ENCODE results near the gene PDGFC. TPM values are rescaled to one million over a fixed set of nuclear protein-coding genes. Genes with fewer than 3 reads are reported as not detected.

PDGFC gene
- total and polyA plus RNA-seq, 2 donors (not counting 3 experiments of a cell fraction or from before 2014, with no cell fraction given): 2.7 to 5.3 TPM

DNA sequence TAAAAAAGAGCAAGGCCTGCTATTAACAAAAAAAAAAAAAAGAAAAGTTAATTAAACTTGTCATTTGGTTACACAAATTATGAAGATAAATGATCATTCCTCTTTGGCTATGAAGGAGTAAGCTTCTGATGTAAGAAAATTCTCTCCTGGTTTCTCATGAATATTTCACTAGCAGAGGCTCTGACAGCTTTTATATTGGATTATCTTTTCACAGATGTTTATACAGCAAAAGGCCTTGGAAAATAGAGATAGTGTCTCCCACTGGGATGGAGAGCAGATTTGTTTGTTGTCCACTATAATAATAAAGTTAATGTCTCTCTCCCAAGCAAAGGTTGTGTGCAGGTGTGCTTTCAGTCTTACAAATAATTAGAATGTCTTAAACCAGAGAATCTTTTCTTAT lies 40.7 kb upstream of the PDGFC start:
- dilution Hi-C loops (cut with MboI; ENCODE audit: extremely low pct_ligation_motif_present, low sequenced_read_pairs) (no loop called here), intact Hi-C loops (cut with micrococcal nuclease) (no loop called here)
- TF ChIP-seq POLR2A (IDR thresholded peaks at IDR 0.05; ENCODE audit: low read depth, low read length) (no peak), POLR2AphosphoS5 (IDR thresholded peaks at IDR 0.05; ENCODE audit: insufficient read depth, low read depth, low read length) (no peak), JUN (IDR thresholded peaks at IDR 0.05; ENCODE audit: borderline replicate concordance, insufficient read depth, insufficient read length, low read depth) (no peak), MYC (IDR thresholded peaks at IDR 0.05; ENCODE audit: low read depth, low read length) (no peak), MAX (IDR thresholded peaks at IDR 0.05; ENCODE audit: insufficient read depth, insufficient read length) (no peak), EZH2 (IDR thresholded peaks at IDR 0.05; ENCODE audit: borderline replicate concordance, low read depth, low read length, severe bottlenecking) (no peak), FOS (IDR thresholded peaks at IDR 0.05; ENCODE audit: borderline replicate concordance, insufficient read depth, low read length) (no peak), CTCF (IDR thresholded peaks at IDR 0.05; ENCODE audit: extremely low read depth in 1 of 2, insufficient read depth in 1 of 2, low read depth in 1 of 2, low read length in 2 of 2) (no peak), GATA2 (IDR thresholded peaks at IDR 0.05; ENCODE audit: insufficient read depth, insufficient read length, low read depth, low read length) (no peak)
- no peaks in the 10 kb centered on the region for H4K20me1 ChIP-seq (replicated peaks; ENCODE audit: control insufficient read depth, extremely low read depth, insufficient read depth, low read length)
- no peaks in the 10 kb centered on the region for H3K79me2 ChIP-seq (ENCODE audit: control insufficient read depth, insufficient read depth, low read length)
- CTCF ChIA-PET: interaction anchor here (1.6 kb wide), 1 partner anchor 33 kb away, joined by 7 read pairs; no protein-coding TSS in a partner anchor
- H3K9me3 ChIP-seq (replicated peaks; ENCODE audit: control insufficient read depth, insufficient read depth, low read length): no peaks in the 10 kb centered on the region
- no TSS peak for BruUV-seq (replicated peaks)
- no peaks in the 10 kb centered on the region for H3K36me3 ChIP-seq (ENCODE audit: control insufficient read depth in 2 of 2, extremely low read depth in 1 of 2, insufficient read depth in 2 of 2, low read length in 2 of 2)
- no peak overlapping the region for H3K4me2 ChIP-seq (ENCODE audit: insufficient read depth, low read length)
- no peak for FAIRE-seq
- no peaks in the 10 kb centered on the region for H3K9me1 ChIP-seq (replicated peaks; ENCODE audit: control insufficient read depth, extremely low read depth, insufficient read depth, low read length)
- no peak overlapping the region for H3K4me3 ChIP-seq (replicated peaks in 1 of 3; ENCODE audit: insufficient read depth in 1 of 3, low read depth in 1 of 3, low read length in 3 of 3)
- no peak overlapping the region for H3K27ac ChIP-seq (ENCODE audit: insufficient read depth, low read depth, low read length)
- POLR2A ChIA-PET: no interaction called here
- DNase-seq (ENCODE audit: low read depth, low spot score): no peak
- H3K4me1 ChIP-seq (ENCODE audit: control insufficient read depth, extremely low read depth, insufficient read depth, low read length): no peaks in the 10 kb centered on the region
- H3K27me3 ChIP-seq (ENCODE audit: control insufficient read depth in 2 of 2, insufficient read depth in 2 of 2, low read length in 2 of 2): no peaks in the 10 kb centered on the region
- no peak overlapping the region for H2AFZ ChIP-seq (ENCODE audit: low read depth, low read length)
- H3K9ac ChIP-seq (replicated peaks; ENCODE audit: extremely low read depth, insufficient read depth, low read length): no peak overlapping the region

All from endothelial cell of umbilical vein (primary cell).